Islet precursor cell (in vitro differentiated cells): Measurements from ENCODE around the gene C6orf89.

Source experiments
- DNase-seq: peaks from one replicate; pipeline ENCODE4 v3.0.0-alpha.2; 2018

The C6orf89 gene

GRCh38 chr6:36954262-36954931 lies 68.6 kb downstream of the C6orf89 start, which contains the start of gene PI16:
TSS of gene PI16 (plus strand) at chr6:36954738. CDS start at chr6:36954761, 23 bp downstream.
- peak; percentile 42 for DNase-seq

GRCh38 chr6:36955136-36955535 lies 69.4 kb downstream of the C6orf89 start:
- DNase-seq: peak; percentile 44

GRCh38 chr6:36955671-36956445 lies 70.1 kb downstream of the C6orf89 start:
- DNase-seq: peak; percentile 55

GRCh38 chr6:36956446-36956820 lies 70.7 kb downstream of the C6orf89 start:
- no peak for DNase-seq

GRCh38 chr6:36957773-36958271 lies 72.1 kb downstream of the C6orf89 start:
- DNase-seq: no peak

- no peak for DNase-seq
Measured at GRCh38 chr6:36958775-36959554, 73.2 kb downstream of the C6orf89 start.

- no peak for DNase-seq
Measured at GRCh38 chr6:36959555-36960250, 74.0 kb downstream of the C6orf89 start.

GRCh38 chr6:36961441-36962435 lies 76.0 kb downstream of the C6orf89 start:
- DNase-seq: no peak

- DNase-seq: peak; percentile 70
Measured at GRCh38 chr6:36962874-36963273, 77.1 kb downstream of the C6orf89 start.

GRCh38 chr6:36963451-36964290 lies 77.9 kb downstream of the C6orf89 start:
- peak; percentile 55 for DNase-seq

GRCh38 chr6:36964349-36964748 lies 78.6 kb downstream of the C6orf89 start:
- no peak for DNase-seq

- no peak for DNase-seq
Measured at GRCh38 chr6:36964908-36965307, 79.2 kb downstream of the C6orf89 start.

GRCh38 chr6:36967301-36967700 lies 81.5 kb downstream of the C6orf89 start:
- DNase-seq: no peak

GRCh38 chr6:36967757-36968156 lies 82.0 kb downstream of the C6orf89 start:
- no peak for DNase-seq

- DNase-seq: no peak
Measured at GRCh38 chr6:36968266-36968977, 82.7 kb downstream of the C6orf89 start.

GRCh38 chr6:36969240-36969691 lies 83.5 kb downstream of the C6orf89 start:
- no peak for DNase-seq

GRCh38 chr6:36969988-36970891 lies 84.5 kb downstream of the C6orf89 start:
- no peak for DNase-seq
